HUES64 (cell line): ENCODE measurements around the gene ZBTB8OS.
"Not testable (repeated sequence)": the region's sequence is repeated elsewhere in the genome, so short reads cannot be mapped to it uniquely, and the experiment has no call there.

Source experiments
- H3K27ac ChIP-seq: 2 replicates; pipeline ENCODE4 v1.7.0; 2013; ENCODE audit warnings: low read depth, low read length, inconsistent platforms
- H3K27me3 ChIP-seq: 2 replicates; pipeline ENCODE4 v1.6.1; 2013; ENCODE audit warnings: mild to moderate bottlenecking, low read length; ENCODE audit not compliant: insufficient read depth
- H3K36me3 ChIP-seq: 2 replicates; pipeline ENCODE4 v1.6.1; 2013; ENCODE audit warnings: mild to moderate bottlenecking, low read length; ENCODE audit not compliant: insufficient read depth
- H3K4me1 ChIP-seq: 2 replicates; pipeline ENCODE4 v1.6.1; 2013; ENCODE audit warnings: mild to moderate bottlenecking, low read length, moderate library complexity; ENCODE audit not compliant: insufficient read depth
- H3K4me3 ChIP-seq: 2 replicates; pipeline ENCODE4 v1.5.1; 2013; ENCODE audit warnings: mild to moderate bottlenecking, low read length, moderate library complexity
- H3K9ac ChIP-seq: 2 replicates; pipeline ENCODE4 v1.6.1; 2013; ENCODE audit warnings: mild to moderate bottlenecking, low read depth, low read length
- H3K9me3 ChIP-seq: 2 replicates; pipeline ENCODE4 v1.6.1; 2013; ENCODE audit warnings: low read depth, low read length; ENCODE audit not compliant: insufficient read depth
- WGBS: fragments of 150-250, 120-280 bp; methylation state at CpG from one replicate; pipeline ENCODE4 v1.1.7; 2013; ENCODE audit warnings: missing lambda C conversion rate; 5-methylcytosine and 5-hydroxymethylcytosine counted together

ZBTB8OS gene

DNA sequence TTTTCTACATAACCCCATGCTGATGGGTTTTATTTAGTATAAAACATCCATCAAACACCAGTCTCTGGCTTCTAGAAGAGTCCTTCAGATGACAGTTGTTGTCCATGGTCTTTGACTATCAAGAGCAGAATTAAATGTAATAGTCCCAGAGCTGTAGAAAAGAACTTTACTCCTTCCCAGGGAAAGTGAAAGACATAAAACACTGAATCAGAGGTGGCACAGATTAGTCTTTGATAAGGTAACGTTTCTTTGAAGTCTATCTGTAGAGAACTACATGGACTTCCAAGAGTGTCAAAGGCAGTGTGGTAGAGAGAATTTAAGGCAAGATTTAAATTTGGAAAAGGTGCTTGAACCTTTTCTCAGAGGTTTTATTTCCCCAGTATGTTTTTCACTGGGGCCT is 30.3 kb upstream of the ZBTB8OS start:
- Histone ChIP-seq H3K36me3 (peaks cover 99% of the 10 kb centered on the region), H3K9me3 (no peaks in the 10 kb centered on the region), H3K27ac (no peak overlapping the region), H3K27me3 (no peaks in the 10 kb centered on the region), H3K9ac (no peak overlapping the region), H3K4me3 (no peak overlapping the region), H3K4me1 (no peaks in the 10 kb centered on the region)
- 91% methylated on average over 1 of the region's 1 CpG for WGBS

DNA sequence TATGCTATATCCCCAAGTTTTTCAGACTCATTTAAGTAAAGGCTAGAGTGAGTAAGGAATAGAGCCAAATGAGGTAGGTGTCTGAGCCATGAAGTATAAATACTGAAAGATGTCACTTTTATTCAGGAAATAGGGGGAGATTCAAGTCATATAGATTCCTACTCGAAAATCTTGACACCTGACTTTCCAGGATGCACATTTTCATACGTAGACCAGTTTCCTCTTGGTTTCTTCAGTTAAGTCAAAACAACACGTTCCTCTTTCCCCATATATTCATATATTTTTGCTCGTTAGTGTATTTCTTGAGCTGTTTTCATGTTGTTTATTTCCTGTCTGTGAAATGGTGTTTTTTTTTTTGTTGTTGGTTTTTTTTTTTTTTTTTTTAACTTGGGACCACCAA is 29.6 kb upstream of the ZBTB8OS start:
- not testable (repeated sequence) for H3K4me3 ChIP-seq, H3K4me1 ChIP-seq, H3K27me3 ChIP-seq, H3K27ac ChIP-seq, H3K9ac ChIP-seq, H3K9me3 ChIP-seq
- 100% methylated on average over 1 of the region's 4 CpGs for WGBS
- H3K36me3 ChIP-seq, result peaks cover 99% of the 10 kb centered on the region

DNA sequence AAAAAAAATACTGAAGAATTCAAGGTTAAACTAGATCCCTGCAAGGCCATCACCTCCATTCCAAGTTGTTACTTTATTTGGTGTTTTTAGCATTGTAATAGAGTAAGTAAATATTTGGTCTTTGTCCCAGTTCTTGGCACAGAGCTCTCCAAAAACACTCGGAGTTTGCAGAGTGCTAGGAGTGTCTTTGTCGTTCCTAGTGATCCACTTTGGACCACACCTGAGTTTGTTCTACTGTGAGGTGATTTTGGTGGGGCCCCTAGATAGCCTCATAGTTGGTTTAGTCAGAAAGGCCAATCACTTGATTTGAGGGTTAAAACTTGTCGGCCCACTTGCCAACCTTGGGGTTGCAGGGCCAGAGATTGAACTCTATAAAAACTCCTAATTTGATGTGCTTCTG is 26.6 kb upstream of the ZBTB8OS start:
- H3K27ac ChIP-seq, result no peak overlapping the region
- 64% methylated on average over 3 of the region's 3 CpGs for WGBS
- no peaks in the 10 kb centered on the region for H3K9me3 ChIP-seq
- H3K4me1 ChIP-seq, result no peaks in the 10 kb centered on the region
- no peak overlapping the region for H3K9ac ChIP-seq
- peaks cover 98% of the 10 kb centered on the region for H3K36me3 ChIP-seq
- H3K4me3 ChIP-seq, result no peak overlapping the region
- no peaks in the 10 kb centered on the region for H3K27me3 ChIP-seq

DNA sequence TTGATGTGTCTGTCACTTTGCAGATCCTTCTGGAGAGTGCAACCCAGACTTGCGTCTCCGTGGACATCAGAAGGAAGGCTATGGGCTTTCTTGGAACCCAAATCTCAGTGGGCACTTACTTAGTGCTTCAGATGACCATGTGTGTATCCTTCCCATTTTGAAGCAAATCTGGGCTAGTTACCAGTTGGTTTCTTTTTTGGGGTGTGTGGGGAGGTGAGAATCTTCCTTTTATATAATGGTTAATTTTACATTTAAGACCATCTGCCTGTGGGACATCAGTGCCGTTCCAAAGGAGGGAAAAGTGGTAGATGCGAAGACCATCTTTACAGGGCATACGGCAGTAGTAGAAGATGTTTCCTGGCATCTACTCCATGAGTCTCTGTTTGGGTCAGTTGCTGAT is 18.4 kb upstream of the ZBTB8OS start:
- H3K9ac ChIP-seq, H3K27me3 ChIP-seq, H3K4me1 ChIP-seq, H3K27ac ChIP-seq, H3K4me3 ChIP-seq, H3K9me3 ChIP-seq: not testable (repeated sequence)
- H3K36me3 ChIP-seq, result peaks cover 100% of the 10 kb centered on the region
- 96% methylated on average over 5 of the region's 5 CpGs for WGBS

DNA sequence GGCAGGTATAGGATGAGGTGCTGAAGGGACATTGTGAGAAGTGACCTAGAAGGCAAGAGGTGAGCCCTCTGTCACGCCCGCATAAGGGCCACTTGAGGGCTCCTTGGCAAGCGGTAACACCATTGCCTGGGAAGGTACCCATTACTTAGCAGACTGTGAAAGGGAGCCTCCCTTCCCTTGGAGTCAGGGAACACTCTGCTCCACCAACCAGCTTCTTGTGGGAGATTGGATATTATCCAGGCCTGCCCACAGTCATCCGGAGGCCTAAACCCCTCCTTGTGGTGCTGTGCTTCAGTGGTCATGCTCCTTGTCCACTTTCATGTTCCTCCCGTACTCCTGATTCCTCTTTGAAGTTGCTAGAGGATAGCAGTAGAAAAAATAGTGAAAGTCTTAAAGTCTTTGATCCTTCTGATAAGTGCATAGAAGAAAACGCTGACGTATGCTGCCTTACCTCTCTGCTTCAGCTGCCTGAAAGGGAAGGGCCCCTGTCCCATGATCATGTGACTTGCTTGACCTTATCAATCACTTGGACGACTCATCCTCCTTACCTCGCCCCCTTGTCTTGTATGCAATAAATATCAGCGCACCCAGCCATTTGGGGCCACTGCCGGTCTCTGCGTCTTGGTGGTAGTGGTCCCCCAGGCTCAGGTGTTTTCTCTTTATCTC is 16.7 kb upstream of the ZBTB8OS start:
- Histone ChIP-seq H3K4me3 (no peak overlapping the region), H3K27me3 (no peaks in the 10 kb centered on the region), H3K36me3 (peaks cover 100% of the 10 kb centered on the region), H3K4me1 (no peaks in the 10 kb centered on the region), H3K27ac (no peak overlapping the region), H3K9me3 (no peaks in the 10 kb centered on the region), H3K9ac (no peak overlapping the region)
- WGBS, result 95% methylated on average over 12 of the region's 12 CpGs

DNA sequence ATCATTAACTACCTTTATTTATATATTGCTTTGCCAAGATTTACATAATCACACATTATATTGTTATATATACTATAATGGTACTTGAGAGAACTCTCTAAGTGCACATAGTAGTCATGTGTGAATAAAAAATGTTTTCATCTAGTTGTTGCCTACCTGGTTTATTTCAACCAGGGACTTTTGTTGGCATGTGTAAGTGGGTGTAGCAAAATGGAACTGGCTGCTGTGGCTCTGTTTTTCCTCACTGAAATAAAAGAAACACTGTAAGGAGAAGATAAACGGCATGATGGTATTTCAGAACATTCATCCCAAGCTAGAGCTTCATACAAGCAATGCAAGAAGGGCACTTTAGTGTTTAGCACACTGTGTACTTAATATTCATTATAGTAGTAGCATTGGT is 15.6 kb upstream of the ZBTB8OS start:
- peaks cover 100% of the 10 kb centered on the region for H3K36me3 ChIP-seq

DNA sequence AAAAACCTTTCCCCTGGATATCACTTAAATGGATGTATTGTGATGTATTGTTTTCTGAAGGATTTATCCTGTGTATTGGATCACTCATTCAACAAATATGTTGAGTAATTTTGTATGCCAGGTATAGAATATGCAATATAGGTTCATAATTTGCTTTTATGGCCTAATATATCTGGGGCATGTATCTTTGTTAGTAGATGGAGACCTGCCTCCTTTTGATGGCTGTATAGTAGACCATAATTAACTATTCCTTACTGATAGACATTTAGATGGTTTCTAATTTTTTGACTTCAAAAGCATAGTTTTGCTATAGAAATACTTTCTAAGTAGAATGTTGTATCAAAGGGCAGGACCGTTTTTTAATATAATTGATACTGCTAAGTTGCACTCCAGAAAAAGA is 9.2 kb upstream of the ZBTB8OS start:
- H3K9me3 ChIP-seq, result no peaks in the 10 kb centered on the region
- H3K4me1 ChIP-seq, result no peaks in the 10 kb centered on the region
- no peak overlapping the region for H3K27ac ChIP-seq
- H3K36me3 ChIP-seq, result peaks cover 100% of the 10 kb centered on the region
- no peak overlapping the region for H3K4me3 ChIP-seq
- H3K27me3 ChIP-seq, result no peaks in the 10 kb centered on the region
- H3K9ac ChIP-seq, result no peak overlapping the region
- 89% methylated on average over 1 of the region's 1 CpG for WGBS

More for the DNA sequence above, 15.6 kb upstream of the ZBTB8OS start:
- Histone ChIP-seq H3K4me3 (no peak overlapping the region), H3K27me3 (no peaks in the 10 kb centered on the region), H3K9ac (no peak overlapping the region), H3K4me1 (no peaks in the 10 kb centered on the region), H3K27ac (no peak overlapping the region), H3K9me3 (no peaks in the 10 kb centered on the region)
- 100% methylated on average over 1 of the region's 1 CpG for WGBS

DNA sequence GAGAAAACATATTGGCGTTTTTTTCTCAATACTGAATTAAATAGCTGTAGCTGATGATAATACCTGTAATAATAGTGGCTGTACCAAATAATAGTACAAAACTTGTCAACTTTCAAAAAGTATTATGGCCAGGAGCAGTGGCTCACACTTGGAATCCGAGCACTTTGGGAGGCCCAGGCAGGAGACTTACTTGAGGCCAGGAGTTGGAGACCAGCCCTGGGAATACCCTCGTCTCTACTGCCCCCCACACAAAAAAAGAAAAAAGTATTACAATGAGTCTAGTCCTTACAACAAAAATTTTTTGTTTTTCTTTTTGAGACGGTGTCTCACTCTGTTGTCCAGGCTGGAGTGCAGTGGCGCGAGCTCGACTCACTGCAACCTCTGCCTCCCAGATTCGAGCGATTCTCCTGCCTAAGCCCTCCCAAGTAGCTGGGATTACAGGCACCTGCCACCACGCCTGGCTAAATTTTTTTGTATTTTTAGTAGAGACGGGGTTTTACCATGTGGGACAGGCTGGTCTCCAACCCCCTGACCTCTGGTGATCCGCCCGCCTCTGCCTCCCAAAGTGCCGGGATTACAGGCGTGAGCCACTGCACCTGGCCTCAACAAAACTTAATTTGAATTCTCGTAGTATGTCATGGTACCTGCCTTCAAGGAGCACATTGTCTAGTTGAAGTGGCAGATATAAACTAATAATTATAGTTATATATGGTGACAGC is 2.1 kb upstream of the ZBTB8OS start:
- H3K27me3 ChIP-seq, result no peaks in the 10 kb centered on the region
- peaks cover 15% of the 10 kb centered on the region for H3K4me1 ChIP-seq
- H3K9me3 ChIP-seq, result no peaks in the 10 kb centered on the region
- 93% methylated on average over 15 of the region's 16 CpGs for WGBS
- H3K4me3 ChIP-seq, result peak overlapping the region; percentile 85
- peak overlapping the region; percentile 99 for H3K9ac ChIP-seq
- H3K27ac ChIP-seq, result peak overlapping the region; percentile 99
- peaks cover 56% of the 10 kb centered on the region for H3K36me3 ChIP-seq

DNA sequence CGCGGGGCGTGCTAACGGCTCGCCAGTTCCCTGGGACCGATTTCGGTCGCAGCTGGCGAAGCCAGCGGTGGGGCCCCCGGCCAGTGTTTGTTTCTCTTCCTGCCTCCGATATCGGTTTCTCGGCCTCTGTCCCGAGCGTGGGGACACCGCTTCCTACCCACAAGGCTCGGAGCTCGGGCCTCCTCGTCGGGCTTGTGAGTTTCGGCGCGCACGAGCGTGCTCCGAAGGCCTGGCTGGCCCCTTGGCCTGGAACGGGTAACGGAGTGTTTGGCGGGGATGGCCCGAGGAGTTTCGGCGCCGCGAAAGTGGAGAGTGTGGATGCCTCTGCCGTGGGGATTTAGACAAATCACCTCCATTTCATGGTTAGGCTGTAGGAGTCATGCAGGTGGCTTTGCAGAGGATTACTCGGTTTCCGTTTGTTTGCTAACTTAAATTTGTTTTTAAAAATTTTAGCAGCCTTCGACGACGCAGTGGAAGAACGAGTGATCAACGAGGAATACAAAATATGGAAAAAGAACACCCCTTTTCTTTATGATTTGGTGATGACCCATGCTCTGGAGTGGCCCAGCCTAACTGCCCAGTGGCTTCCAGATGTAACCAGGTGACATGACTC is 1.2 kb upstream of the ZBTB8OS start:
- Histone ChIP-seq H3K27ac (peak overlapping the region; percentile 99), H3K9ac (peak overlapping the region; percentile 99), H3K36me3 (peaks cover 51% of the 10 kb centered on the region), H3K27me3 (no peaks in the 10 kb centered on the region), H3K9me3 (no peaks in the 10 kb centered on the region), H3K4me3 (peak overlapping the region; percentile 85), H3K4me1 (peaks cover 15% of the 10 kb centered on the region)
- WGBS, result 2% methylated on average over 43 of the region's 43 CpGs

DNA sequence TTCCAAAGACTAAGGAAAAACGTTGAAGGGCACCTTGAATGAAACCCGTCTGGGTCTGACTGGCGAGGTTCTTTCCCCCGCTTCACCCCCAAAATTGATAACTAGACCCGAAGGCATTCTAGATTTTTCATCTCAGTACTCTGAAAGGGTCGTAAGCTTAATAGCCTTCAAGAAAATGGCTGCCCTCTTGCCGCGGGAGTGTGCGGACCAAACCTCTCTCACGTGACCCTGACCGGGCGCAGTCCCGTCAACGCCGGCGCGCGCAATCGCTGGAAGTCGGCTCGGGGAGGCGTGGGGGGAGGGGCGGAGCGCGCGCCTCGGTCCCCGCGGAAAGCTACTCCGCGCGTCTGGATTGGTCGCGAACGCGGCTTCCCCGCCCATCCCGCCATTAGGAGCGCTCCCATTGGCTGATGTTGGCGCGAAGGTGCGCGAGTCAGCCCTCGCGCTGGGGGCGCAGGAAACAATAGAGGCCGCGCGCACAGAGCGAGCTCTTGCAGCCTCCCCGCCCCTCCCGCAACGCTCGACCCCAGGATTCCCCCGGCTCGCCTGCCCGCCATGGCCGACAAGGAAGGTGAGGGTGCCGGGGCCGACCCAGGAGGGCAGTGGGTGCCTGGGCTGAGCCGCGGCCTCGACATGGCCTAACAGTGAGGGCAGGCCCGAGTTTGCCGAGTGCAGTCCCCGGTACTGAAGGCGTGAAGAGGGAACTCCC is 556 bp upstream of the ZBTB8OS start, which contains the start of gene RBBP4:
Gene RBBP4 (plus strand): TSS at position 457 of the 709 bp plus-strand sequence. CDS start 99 bp downstream, at position 556.
- under 1% methylated on average over 67 of the region's 67 CpGs for WGBS
- peak within 1 kb of the TSS; percentile 99 for H3K27ac ChIP-seq

More for the DNA sequence above, 556 bp upstream of the ZBTB8OS start, which contains the start of gene RBBP4:
- Histone ChIP-seq H3K4me3 (peak within 1 kb of the TSS; percentile 85), H3K36me3 (peaks cover 45% of the 10 kb centered on the region), H3K9me3 (no peaks in the 10 kb centered on the region), H3K27me3 (no peaks in the 10 kb centered on the region), H3K4me1 (peaks cover 15% of the 10 kb centered on the region), H3K9ac (peak within 1 kb of the TSS; percentile 99)
